Panc1 (cell line): ENCODE data around the gene KYNU. TPM values are rescaled to one million over a fixed set of nuclear protein-coding genes. Genes with fewer than 3 reads are reported as not detected.
"Not testable (repeated sequence)": the region's sequence is repeated elsewhere in the genome, so short reads cannot be mapped to it uniquely, and the experiment has no call there.

Experiments used
- ATAC-seq: fragments of 200-7000 bp; cut with Tn5 transposase; 2 replicates; pipeline ENCODE4 v1.9.1; 2020; ENCODE audit warnings: mild to moderate bottlenecking, moderate library complexity
- BruUV-seq: library from RNA; stranded (reverse); fragments of 400-500 nt; replicated peaks from 2 replicates; lab custom pipeline; 2021; lab: Mats Ljungman, UMichigan
- CTCF ChIA-PET: fragments of 300-600 bp; sonication (Branson Sonifier 250); formaldehyde crosslinking; loops from one replicate; lab custom pipeline; 2022; ENCODE audit warnings: antibody characterized with exemption; lab: Charles Lee
- POLR2A ChIA-PET: fragments of 300-600 bp; sonication (Branson Sonifier 250); formaldehyde crosslinking; loops from one replicate; lab custom pipeline; 2022; ENCODE audit warnings: antibody characterized with exemption; lab: Charles Lee
- DNase-seq: peaks from one replicate; pipeline ENCODE4 v3.0.0-alpha.2; 2010; ENCODE audit warnings: low read depth, low spot score
- H3K27ac ChIP-seq: 2 replicates; pipeline ENCODE4 v1.5.1; 2011; ENCODE audit warnings: mild to moderate bottlenecking, low read length, inconsistent platforms
- H3K27me3 ChIP-seq: fragments of 200-500 bp; sonication (Bioruptor generic); 2 replicates; pipeline ENCODE4 v1.6.0; 2014; ENCODE audit warnings: low read length, inconsistent platforms; ENCODE audit not compliant: control insufficient read depth, insufficient read depth
- H3K36me3 ChIP-seq: fragments of 200-500 bp; sonication (Bioruptor generic); 2 replicates; pipeline ENCODE4 v1.5.1; 2014; ENCODE audit warnings: inconsistent platforms, mild to moderate bottlenecking, low read length, moderate library complexity; ENCODE audit not compliant: control insufficient read depth, insufficient read depth
- H3K4me1 ChIP-seq: 2 replicates; pipeline ENCODE4 v1.5.1; 2011; ENCODE audit warnings: inconsistent platforms, mild to moderate bottlenecking, low read length, moderate library complexity; ENCODE audit not compliant: control insufficient read depth, insufficient read depth
- H3K4me3 ChIP-seq, 2 experiments: 2 replicates each; pipeline ENCODE4 v1.5.1; 2011 to 2012; ENCODE audit warnings: low read depth in 2 of 2, low read length in 2 of 2, mild to moderate bottlenecking in 2 of 2, inconsistent platforms in 1 of 2, moderate library complexity in 1 of 2
- H3K9me3 ChIP-seq: fragments of 200-500 bp; sonication (Bioruptor generic); 2 replicates; pipeline ENCODE4 v1.5.1; 2014; ENCODE audit warnings: low read depth, mild to moderate bottlenecking, inconsistent platforms, low read length, moderate library complexity; ENCODE audit not compliant: control insufficient read depth, insufficient read depth
- POLR2AphosphoS5 ChIP-seq: IDR thresholded peaks from 2 replicates; pipeline ENCODE4 v1.6.1; 2012; ENCODE audit warnings: mild to moderate bottlenecking, low read depth, low read length, moderate library complexity
- SIN3A ChIP-seq: IDR thresholded peaks from 2 replicates; pipeline ENCODE4 v1.6.1; 2012; ENCODE audit warnings: low read depth, mild to moderate bottlenecking, low read length, moderate library complexity, borderline replicate concordance; ENCODE audit not compliant: insufficient read depth
- TCF7L2 ChIP-seq: IDR thresholded peaks from 2 replicates; pipeline ENCODE4 v1.6.1; 2011; ENCODE audit warnings: mild to moderate bottlenecking, low read depth, low read length, inconsistent platforms
- in situ Hi-C: cut with HindIII; loops from 2 replicates; pipeline ENCODE4 v1.10.0; 2016; ENCODE audit warnings: low sequenced_read_pairs, low pct_unique_long_range_greater_than_20kb
- intact Hi-C: fragments of 100-400 bp; cut with micrococcal nuclease; formaldehyde crosslinking; loops from one replicate; pipeline ENCODE4 v1.10.0; 2022; ENCODE audit not compliant: unreplicated experiment
- total RNA-seq: library from RNA; stranded (reverse); gene quantifications from one replicate; pipeline ENCODE4 v1.2.1, GENCODE V29; 2021; ENCODE audit not compliant: unreplicated experiment
- TF ChIP-seq, protein P1 (sequence below), 2 experiments: IDR thresholded peaks; 2 replicates each; pipeline ENCODE4 v1.6.1; 2011 to 2012; ENCODE audit warnings: low read depth in 2 of 2, control low read depth in 1 of 2, low read length in 1 of 2, mild to moderate bottlenecking in 1 of 2, moderate library complexity in 1 of 2; ENCODE audit not compliant: insufficient read depth in 1 of 2
- TF ChIP-seq, protein P2 (sequence below): fragments of 450-650 bp; IDR thresholded peaks from 2 replicates; pipeline ENCODE4 v1.5.1; 2017; ENCODE audit warnings: mild to moderate bottlenecking

KYNU gene
- total RNA-seq, 1 experiment from 2014 or later = not detected

DNA sequence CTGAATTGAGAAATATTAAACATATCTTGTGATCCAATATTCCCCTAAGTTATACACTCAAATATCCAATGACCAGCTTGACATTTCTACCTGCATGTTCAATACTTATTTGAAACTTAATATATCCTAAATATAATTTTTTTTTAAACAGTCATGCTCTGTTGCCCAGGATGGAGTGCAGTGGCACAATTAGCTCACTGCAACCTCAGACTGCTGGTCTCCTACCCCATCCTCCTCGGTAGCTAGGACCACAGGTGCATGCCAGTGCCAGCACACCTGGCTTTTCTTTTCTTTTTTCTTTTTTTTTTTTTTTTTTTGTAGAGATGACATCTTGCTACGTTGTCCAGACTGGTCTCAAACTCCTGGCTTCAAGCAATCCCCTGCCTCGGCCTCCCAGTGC is 4.2 kb downstream of the KYNU start:
- no TSS peak for BruUV-seq
- in situ Hi-C loops (no loop called here), intact Hi-C loops (no loop called here)
- no peak for DNase-seq
- Histone ChIP-seq H3K27me3 (no peaks in the 10 kb centered on the region), H3K27ac (no peak overlapping the region), H3K4me1 (no peaks in the 10 kb centered on the region), H3K4me3 (no peak overlapping the region), H3K36me3 (no peaks in the 10 kb centered on the region), H3K9me3 (no peaks in the 10 kb centered on the region)
- ChIA-PET POLR2A (no interaction called here), CTCF (no interaction called here)
- no peak for ATAC-seq
- TF ChIP-seq SIN3A (no peak), TCF7L2 (no peak), POLR2AphosphoS5 (no peak)
- TF ChIP-seq, protein P1, sequence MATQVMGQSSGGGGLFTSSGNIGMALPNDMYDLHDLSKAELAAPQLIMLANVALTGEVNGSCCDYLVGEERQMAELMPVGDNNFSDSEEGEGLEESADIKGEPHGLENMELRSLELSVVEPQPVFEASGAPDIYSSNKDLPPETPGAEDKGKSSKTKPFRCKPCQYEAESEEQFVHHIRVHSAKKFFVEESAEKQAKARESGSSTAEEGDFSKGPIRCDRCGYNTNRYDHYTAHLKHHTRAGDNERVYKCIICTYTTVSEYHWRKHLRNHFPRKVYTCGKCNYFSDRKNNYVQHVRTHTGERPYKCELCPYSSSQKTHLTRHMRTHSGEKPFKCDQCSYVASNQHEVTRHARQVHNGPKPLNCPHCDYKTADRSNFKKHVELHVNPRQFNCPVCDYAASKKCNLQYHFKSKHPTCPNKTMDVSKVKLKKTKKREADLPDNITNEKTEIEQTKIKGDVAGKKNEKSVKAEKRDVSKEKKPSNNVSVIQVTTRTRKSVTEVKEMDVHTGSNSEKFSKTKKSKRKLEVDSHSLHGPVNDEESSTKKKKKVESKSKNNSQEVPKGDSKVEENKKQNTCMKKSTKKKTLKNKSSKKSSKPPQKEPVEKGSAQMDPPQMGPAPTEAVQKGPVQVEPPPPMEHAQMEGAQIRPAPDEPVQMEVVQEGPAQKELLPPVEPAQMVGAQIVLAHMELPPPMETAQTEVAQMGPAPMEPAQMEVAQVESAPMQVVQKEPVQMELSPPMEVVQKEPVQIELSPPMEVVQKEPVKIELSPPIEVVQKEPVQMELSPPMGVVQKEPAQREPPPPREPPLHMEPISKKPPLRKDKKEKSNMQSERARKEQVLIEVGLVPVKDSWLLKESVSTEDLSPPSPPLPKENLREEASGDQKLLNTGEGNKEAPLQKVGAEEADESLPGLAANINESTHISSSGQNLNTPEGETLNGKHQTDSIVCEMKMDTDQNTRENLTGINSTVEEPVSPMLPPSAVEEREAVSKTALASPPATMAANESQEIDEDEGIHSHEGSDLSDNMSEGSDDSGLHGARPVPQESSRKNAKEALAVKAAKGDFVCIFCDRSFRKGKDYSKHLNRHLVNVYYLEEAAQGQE (IDR thresholded peaks at IDR 0.05; ENCODE audit: insufficient read depth in 1 of 2, low read depth in 2 of 2, low read length in 1 of 2) = no peak
- TF ChIP-seq, protein P2, sequence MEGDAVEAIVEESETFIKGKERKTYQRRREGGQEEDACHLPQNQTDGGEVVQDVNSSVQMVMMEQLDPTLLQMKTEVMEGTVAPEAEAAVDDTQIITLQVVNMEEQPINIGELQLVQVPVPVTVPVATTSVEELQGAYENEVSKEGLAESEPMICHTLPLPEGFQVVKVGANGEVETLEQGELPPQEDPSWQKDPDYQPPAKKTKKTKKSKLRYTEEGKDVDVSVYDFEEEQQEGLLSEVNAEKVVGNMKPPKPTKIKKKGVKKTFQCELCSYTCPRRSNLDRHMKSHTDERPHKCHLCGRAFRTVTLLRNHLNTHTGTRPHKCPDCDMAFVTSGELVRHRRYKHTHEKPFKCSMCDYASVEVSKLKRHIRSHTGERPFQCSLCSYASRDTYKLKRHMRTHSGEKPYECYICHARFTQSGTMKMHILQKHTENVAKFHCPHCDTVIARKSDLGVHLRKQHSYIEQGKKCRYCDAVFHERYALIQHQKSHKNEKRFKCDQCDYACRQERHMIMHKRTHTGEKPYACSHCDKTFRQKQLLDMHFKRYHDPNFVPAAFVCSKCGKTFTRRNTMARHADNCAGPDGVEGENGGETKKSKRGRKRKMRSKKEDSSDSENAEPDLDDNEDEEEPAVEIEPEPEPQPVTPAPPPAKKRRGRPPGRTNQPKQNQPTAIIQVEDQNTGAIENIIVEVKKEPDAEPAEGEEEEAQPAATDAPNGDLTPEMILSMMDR = no peak

DNA sequence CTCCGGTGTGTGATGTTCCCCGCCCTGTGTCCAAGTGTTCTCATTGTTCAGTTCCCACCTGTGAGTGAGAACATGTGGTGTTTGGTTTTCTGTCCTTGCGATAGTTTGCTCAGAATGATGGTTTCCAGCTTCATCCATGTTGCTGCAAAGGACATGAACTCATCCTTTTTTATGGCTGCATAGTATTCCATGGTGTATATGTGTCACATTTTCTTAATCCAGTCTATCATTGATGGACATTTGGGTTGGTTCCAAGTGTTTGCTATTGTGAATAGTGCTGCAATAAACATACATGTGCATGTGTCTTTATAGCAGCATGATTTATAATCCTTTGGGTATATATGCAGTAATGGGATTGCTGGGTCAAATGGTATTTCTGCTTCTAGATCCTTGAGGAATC is 5.0 kb downstream of the KYNU start:
- BruUV-seq, ATAC-seq, H3K4me1 ChIP-seq, H3K36me3 ChIP-seq, DNase-seq, in situ Hi-C loops, POLR2A ChIA-PET, H3K27me3 ChIP-seq, H3K9me3 ChIP-seq, H3K27ac ChIP-seq, CTCF ChIA-PET, intact Hi-C loops, H3K4me3 ChIP-seq: not testable (repeated sequence)

DNA sequence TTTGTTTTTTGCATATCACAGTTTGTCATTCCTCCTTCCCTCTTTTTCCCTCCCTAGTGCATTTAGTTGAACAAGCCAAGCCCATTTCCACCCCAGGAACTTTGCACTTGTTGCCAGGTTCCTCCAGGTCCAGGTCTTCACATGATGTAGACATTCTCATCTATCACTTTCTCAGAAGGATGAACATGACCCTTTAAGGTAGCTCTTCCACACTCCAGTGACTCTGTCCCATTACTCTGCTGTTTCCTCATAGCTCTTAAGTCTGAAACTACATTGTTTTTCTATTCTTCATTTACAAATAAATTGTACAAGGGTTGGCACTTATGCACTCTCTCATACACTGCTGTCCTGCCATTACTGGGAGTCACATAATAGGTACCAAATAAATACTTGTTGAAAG is 6.1 kb downstream of the KYNU start:
- H3K4me3 ChIP-seq = no peak overlapping the region
- no peak overlapping the region for H3K27ac ChIP-seq
- H3K36me3 ChIP-seq = no peaks in the 10 kb centered on the region
- DNase-seq = no peak
- H3K4me1 ChIP-seq = no peaks in the 10 kb centered on the region
- in situ Hi-C loops (no loop called here), intact Hi-C loops (no loop called here)
- ATAC-seq = no peak
- no peaks in the 10 kb centered on the region for H3K9me3 ChIP-seq
- H3K27me3 ChIP-seq = no peaks in the 10 kb centered on the region
- BruUV-seq = no TSS peak
- ChIA-PET CTCF (no interaction called here), POLR2A (no interaction called here)
- no peak for TF ChIP-seq TCF7L2
- TF ChIP-seq, protein P1 (IDR thresholded peaks at IDR 0.05; ENCODE audit: insufficient read depth in 1 of 2, low read depth in 2 of 2, low read length in 1 of 2) = no peak
- TF ChIP-seq SIN3A = no peak
- TF ChIP-seq, protein P2 = no peak
- no peak for TF ChIP-seq POLR2AphosphoS5
